SJSA1 (cell line): ENCODE data around the gene GPR21. TPM values are rescaled to one million over a fixed set of nuclear protein-coding genes. Genes with fewer than 3 reads are reported as not detected.

ENCODE experiments used
- DNase-seq, 2 experiments: peaks; one replicate each; pipeline ENCODE4 v3.0.0-alpha.2; 2015 to 2020; ENCODE audit warnings: low spot score in 2 of 2, low read depth in 1 of 2
- H3K27ac ChIP-seq: fragments of 250-450 bp; sonication (Bioruptor Pico); 2 replicates; pipeline ENCODE4 v1.5.1; 2020; ENCODE audit warnings: mild to moderate bottlenecking, moderate library complexity
- H3K27me3 ChIP-seq: fragments of 250-450 bp; sonication (Bioruptor Pico); replicated peaks from 2 replicates; pipeline ENCODE4 v1.5.1; 2020; ENCODE audit warnings: mild to moderate bottlenecking, moderate library complexity
- H3K36me3 ChIP-seq: fragments of 250-450 bp; sonication (Bioruptor Pico); 2 replicates; pipeline ENCODE4 v1.5.1; 2020; ENCODE audit warnings: mild to moderate bottlenecking
- H3K4me1 ChIP-seq: fragments of 250-450 bp; sonication (Bioruptor Pico); replicated peaks from 2 replicates; pipeline ENCODE4 v1.6.1; 2021; ENCODE audit warnings: mild to moderate bottlenecking
- H3K4me3 ChIP-seq: fragments of 250-450 bp; sonication (Bioruptor Pico); 2 replicates; pipeline ENCODE4 v1.5.1; 2020; ENCODE audit warnings: mild to moderate bottlenecking
- H3K9me3 ChIP-seq: fragments of 250-450 bp; sonication (Bioruptor Pico); replicated peaks from 2 replicates; pipeline ENCODE4 v1.5.1; 2020; ENCODE audit warnings: mild to moderate bottlenecking
- total RNA-seq: library from RNA; depleted of rRNA; stranded (reverse); fragments of >200 nt; shearing (Covaris generic); gene quantifications from 2 replicates; pipeline ENCODE4 v1.2.3, GENCODE V29; 2014

Gene GPR21
- total RNA-seq, 1 experiment from 2014 or later = not detected

DNA sequence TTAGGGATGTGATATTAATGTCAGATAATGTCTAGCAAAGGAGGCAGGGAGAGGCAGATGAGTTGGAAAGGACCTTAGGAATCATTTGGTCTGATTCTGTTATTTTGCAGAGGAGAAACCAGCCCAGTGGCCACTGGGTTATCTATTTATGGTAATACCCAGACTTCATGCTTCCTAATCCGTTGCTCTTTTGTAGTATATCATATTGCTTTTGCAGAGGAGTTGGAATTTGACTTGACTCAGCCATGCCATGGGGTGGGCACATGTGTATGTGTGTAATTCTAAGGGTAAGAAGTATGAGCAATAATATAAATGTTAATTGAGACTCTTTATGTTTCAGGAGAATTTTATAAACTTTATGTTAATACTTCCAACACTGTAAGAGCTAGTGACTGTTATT, 7.3 kb downstream of the GPR21 start:
- H3K9me3 ChIP-seq = no peaks in the 10 kb centered on the region; the same call in 1 of the 2 replicates
- no peak overlapping the region for H3K4me3 ChIP-seq
- DNase-seq = no peak
- no peak overlapping the region for H3K27ac ChIP-seq
- H3K27me3 ChIP-seq = no peaks in the 10 kb centered on the region
- H3K36me3 ChIP-seq = peaks cover 21% of the 10 kb centered on the region
- peaks cover 22% of the 10 kb centered on the region for H3K4me1 ChIP-seq

DNA sequence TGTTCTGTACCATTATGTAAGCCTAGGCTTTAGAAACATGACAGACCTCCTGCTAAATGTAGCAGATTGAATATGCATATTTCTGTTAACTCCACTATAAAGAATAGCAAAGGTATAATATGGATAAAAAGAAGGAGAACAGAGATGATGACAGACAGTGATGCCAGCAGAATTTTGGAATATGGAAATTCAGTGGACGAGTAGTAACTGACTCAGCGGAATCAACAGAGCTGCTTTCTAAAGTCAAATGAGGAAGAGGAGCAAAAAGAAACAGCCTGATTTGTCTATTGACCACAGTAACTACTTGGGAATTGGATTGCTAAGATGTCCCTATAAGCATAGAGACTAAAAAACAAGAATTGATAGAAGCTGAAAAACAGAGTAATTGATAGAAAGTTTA, 8.0 kb downstream of the GPR21 start:
- no peak overlapping the region for H3K27ac ChIP-seq
- H3K36me3 ChIP-seq = peaks cover 21% of the 10 kb centered on the region
- H3K9me3 ChIP-seq = no peaks in the 10 kb centered on the region; the same call in 1 of the 2 replicates
- no peaks in the 10 kb centered on the region for H3K27me3 ChIP-seq
- peaks cover 17% of the 10 kb centered on the region for H3K4me1 ChIP-seq
- DNase-seq = no peak
- H3K4me3 ChIP-seq = no peak overlapping the region

DNA sequence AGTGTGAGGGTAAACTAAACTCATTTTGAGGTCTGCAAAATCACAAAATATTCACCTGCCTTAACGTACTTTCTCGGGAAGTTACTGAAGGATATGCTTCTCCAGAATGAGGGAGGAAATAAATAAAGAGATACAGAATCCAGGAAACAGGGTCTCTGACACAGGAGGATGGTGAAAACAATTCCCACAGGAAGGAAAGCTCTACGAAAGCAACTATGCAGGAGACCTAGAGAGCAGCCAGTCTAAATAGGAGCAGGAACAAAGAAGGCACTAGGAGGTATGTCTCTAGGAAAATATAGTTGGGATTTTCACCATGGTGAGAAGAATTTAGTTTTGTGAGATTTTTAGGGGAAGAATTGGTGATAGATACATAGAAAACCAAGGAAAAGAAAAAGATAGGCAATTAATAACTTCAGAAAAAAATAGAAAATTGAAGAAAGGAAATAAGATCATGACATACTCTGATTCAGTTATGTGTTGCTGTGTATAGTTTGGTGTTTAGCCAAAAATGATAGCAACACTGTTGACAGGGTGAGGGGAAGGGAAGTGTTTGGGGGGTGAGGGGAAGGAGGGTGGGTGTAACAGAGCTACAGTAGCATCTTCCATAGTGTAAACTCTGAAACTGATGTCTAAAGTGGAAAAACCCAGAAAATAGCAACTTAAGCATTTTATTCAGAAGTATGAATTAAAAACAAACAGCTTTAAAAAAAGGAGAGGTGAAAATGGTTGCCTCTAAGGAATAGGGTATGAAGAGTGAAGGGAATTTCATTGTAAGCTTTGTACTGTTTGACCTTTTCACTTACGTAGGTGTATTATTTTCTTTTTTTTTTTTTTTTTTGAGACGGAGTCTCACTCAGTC, 9.8 kb downstream of the GPR21 start:
- DNase-seq = no peak
- Histone ChIP-seq H3K36me3 (peaks cover 21% of the 10 kb centered on the region), H3K27ac (no peak overlapping the region), H3K27me3 (no peaks in the 10 kb centered on the region), H3K4me3 (no peak overlapping the region), H3K4me1 (peaks cover 6% of the 10 kb centered on the region), H3K9me3 (no peaks in the 10 kb centered on the region; the same call in 1 of the 2 replicates)

DNA sequence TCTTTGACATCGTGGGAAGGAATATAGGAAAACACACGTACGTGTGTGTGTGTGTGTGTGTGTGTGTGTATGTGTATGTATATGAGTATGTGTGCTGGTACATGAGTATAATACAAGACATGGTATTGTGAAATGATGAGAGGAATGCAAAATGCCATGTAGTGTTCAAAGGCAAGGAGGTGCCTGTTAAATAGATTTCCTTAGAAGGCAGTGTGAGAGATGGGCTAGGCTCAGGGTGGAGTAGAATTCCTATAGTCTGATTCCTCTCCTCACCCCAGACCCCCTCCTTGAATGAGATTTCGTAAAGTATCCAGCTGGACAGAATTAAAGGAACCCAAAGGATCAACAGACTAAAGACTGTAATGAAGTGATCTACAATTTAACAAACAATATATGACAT, 11.1 kb downstream of the GPR21 start:
- H3K4me3 ChIP-seq = no peak overlapping the region
- no peaks in the 10 kb centered on the region for H3K27me3 ChIP-seq
- no peak for DNase-seq
- H3K9me3 ChIP-seq = no peaks in the 10 kb centered on the region; the same call in 1 of the 2 replicates
- peak overlapping the region; percentile 9; the same call in 1 of the 2 replicates for H3K27ac ChIP-seq
- peaks cover 21% of the 10 kb centered on the region for H3K36me3 ChIP-seq
- H3K4me1 ChIP-seq = peaks cover 6% of the 10 kb centered on the region

DNA sequence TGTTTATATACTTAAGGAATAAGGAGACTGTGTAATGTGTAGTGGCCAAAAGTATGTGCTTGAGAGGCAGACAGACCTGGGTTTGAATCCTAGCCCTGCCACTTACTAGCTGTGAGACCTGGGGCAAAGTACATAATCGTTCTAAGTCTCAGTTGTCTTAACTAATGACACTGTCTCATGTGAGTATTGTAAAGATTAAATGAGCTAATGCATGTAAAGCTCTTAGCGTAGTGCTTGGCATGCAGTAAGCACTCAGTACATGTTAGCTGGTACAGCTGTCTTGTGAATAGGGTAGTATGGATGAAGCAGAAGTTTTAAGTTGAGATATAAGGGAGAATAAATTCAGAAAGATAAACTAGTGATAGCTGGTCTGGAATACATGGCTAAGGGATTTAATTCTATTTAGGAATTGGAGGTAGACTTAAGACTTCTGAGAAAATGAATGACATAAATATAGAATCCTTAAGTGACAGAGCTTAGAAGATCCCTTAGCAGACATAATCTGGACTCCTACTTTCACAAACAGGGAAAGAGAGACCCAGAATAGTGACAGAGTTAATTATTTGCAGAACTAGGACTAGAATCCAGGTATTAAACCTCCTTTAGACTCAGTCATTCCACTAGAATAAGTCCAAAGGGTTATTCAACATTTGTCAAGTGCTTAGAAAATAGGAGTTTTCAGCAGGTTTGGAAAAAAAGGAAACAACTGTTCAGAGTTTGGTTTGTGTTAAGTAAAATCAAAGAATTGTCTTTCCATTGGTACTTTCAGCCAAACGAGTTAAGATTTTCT, 13.1 kb downstream of the GPR21 start:
- DNase-seq = no peak
- H3K27me3 ChIP-seq = no peaks in the 10 kb centered on the region
- H3K27ac ChIP-seq = no peak overlapping the region
- peaks cover 14% of the 10 kb centered on the region for H3K36me3 ChIP-seq
- H3K4me1 ChIP-seq = peaks cover 6% of the 10 kb centered on the region
- no peaks in the 10 kb centered on the region; the same call in 1 of the 2 replicates for H3K9me3 ChIP-seq
- H3K4me3 ChIP-seq = no peak overlapping the region

DNA sequence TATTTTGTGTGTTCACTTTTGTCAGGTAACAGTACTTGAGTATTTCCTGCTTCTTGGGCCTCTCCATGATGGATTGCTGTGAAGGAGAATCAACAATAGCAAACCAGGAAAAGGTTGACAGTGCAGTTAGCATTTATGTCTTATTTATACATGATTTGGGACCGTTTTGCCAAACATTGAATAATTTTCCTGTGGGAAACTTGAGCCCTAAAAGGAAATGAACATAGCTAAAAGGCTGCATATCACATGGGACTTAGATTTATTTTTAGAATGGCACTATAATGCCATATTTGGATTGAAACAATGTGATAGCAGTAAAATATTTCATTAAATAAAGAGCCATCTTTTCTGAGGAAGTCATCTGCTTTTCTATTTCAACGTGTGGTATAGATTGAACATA, 15.3 kb downstream of the GPR21 start:
- Histone ChIP-seq H3K9me3 (no peaks in the 10 kb centered on the region; the same call in 1 of the 2 replicates), H3K27ac (no peak overlapping the region), H3K4me3 (no peak overlapping the region), H3K36me3 (peaks cover 8% of the 10 kb centered on the region), H3K4me1 (peaks cover 6% of the 10 kb centered on the region), H3K27me3 (no peaks in the 10 kb centered on the region)
- no peak for DNase-seq

GRCh38 chr9:123049589-123050222, 16.2 kb downstream of the GPR21 start:
- Histone ChIP-seq H3K4me1 (peaks cover under 1% of the 10 kb centered on the region; the same call in 1 of the 2 replicates), H3K4me3 (no peak overlapping the region), H3K9me3 (no peaks in the 10 kb centered on the region), H3K36me3 (peaks cover under 1% of the 10 kb centered on the region; the same call in 1 of the 2 replicates), H3K27me3 (no peaks in the 10 kb centered on the region), H3K27ac (no peak overlapping the region)
- no peak for DNase-seq

- Histone ChIP-seq H3K9me3 (no peaks in the 10 kb centered on the region), H3K36me3 (peaks cover 2% of the 10 kb centered on the region; the same call in 1 of the 2 replicates), H3K4me1 (no peaks in the 10 kb centered on the region; the same call in 1 of the 2 replicates), H3K27me3 (no peaks in the 10 kb centered on the region), H3K4me3 (no peak overlapping the region), H3K27ac (no peak overlapping the region)
- no peak for DNase-seq
Observed at GRCh38 chr9:123053046-123053445, 19.6 kb downstream of the GPR21 start.

DNA sequence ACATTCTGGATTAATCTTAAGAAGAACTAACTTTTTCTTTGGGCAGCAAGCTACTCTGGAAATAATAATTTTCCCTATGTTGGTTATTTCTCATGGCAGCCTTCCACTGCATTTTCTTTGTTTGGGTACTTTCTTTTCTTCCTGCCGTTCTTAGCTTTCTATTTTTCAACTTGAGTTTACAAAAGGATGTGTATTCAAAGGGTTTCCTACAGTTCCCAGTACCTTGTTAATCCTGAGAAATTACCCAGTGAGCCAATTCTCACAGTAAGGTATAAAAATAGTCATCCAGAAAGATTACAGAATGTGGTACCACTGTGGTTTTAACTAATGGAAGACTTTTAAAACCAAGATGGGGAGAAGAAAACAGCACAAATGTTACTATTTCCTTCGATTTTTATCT, 20.2 kb downstream of the GPR21 start:
- Histone ChIP-seq H3K9me3 (no peaks in the 10 kb centered on the region), H3K36me3 (0 out of 2 replicates have a peak, but pooled peaks cover 2% of the 10 kb centered on the region), H3K4me3 (no peak overlapping the region), H3K27ac (no peak overlapping the region), H3K27me3 (no peaks in the 10 kb centered on the region), H3K4me1 (peaks cover 2% of the 10 kb centered on the region)
- no peak for DNase-seq

DNA sequence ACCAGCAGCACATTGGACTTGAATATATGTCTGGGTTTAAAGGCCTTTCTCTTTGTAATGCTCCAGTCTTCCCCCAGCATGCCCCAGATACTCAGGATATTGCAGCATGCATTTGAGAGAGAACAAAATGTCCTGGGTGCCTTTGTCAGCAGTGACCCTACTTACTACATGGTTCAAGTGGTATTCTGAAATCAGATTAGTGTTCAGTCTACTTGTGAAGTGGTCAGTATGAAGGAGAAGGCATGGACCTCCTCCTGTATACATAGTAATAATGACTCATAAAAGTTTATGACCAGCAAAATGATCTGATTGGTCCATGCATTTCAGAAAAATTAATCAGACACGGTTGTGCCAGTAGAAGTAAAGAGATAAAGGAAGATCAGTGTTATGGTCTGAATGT, 25.4 kb downstream of the GPR21 start:
- no peaks in the 10 kb centered on the region for H3K27me3 ChIP-seq
- peak in 1 of 2 experiments; percentile 25 for DNase-seq

DNA sequence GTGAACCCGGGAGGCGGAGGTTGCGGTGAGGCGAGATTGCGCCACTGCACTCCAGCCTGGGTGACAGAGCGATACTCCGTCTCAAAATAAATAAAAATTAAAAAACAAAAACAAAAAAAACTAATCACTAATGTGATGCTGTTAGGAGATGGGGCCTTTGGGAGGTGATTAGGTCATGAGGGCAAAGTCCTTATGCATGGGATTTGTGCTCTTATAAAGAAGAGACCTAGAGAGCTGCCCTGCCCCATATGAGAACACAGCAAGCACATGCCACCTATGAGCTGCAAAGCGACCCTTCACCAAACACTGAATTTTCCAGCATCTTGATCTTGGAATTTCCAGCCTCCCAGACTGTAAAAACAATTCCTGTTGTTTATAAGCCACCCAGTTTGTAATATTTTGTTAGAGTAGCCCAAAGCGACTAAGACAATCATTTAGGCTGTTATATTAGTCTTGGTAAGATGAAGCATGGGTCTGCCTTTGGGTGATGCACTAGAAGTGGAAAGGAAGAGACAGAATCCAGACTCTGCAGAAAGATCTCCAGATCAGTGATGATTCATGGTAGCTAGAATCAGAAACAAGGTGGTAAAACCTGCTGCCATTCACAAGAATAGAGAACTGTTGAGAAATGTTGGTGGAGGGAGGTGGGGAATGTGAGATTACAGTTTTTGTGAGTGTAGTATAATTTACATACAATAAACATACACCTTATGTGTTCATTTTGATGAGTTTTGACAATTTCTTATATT, 26.2 kb downstream of the GPR21 start:
- peaks cover 60% of the 10 kb centered on the region for H3K4me1 ChIP-seq
- peak in 1 of 2 experiments; percentile 40 for DNase-seq
- no peaks in the 10 kb centered on the region for H3K9me3 ChIP-seq

More for the DNA sequence above, 25.4 kb downstream of the GPR21 start:
- Histone ChIP-seq H3K4me1 (peaks cover 52% of the 10 kb centered on the region), H3K36me3 (0 out of 2 replicates have a peak, but pooled peaks cover 2% of the 10 kb centered on the region), H3K27ac (no peak overlapping the region), H3K9me3 (no peaks in the 10 kb centered on the region), H3K4me3 (no peak overlapping the region)

GRCh38 chr9:123061216-123061615, 27.7 kb downstream of the GPR21 start:
- Histone ChIP-seq H3K4me1 (peaks cover 72% of the 10 kb centered on the region), H3K27ac (no peak overlapping the region), H3K4me3 (no peak overlapping the region), H3K27me3 (no peaks in the 10 kb centered on the region), H3K9me3 (no peaks in the 10 kb centered on the region), H3K36me3 (peaks cover 7% of the 10 kb centered on the region)
- no peak for DNase-seq

More for the DNA sequence above, 26.2 kb downstream of the GPR21 start:
- Histone ChIP-seq H3K4me3 (no peak overlapping the region), H3K36me3 (0 out of 2 replicates have a peak, but pooled peaks cover 2% of the 10 kb centered on the region), H3K27ac (no peak overlapping the region), H3K27me3 (no peaks in the 10 kb centered on the region)
